GM20000 (cell line): ENCODE results near the gene TUBA4B.

Source experiments
- DNase-seq: peaks from one replicate; pipeline ENCODE4 v3.0.0; 2012; ENCODE audit warnings: low spot score
- TF ChIP-seq, protein P1 (sequence below): IDR thresholded peaks from 2 replicates; pipeline ENCODE4 v1.5.1; 2012; ENCODE audit warnings: mild to moderate bottlenecking, control low read depth; ENCODE audit errors: extremely low read depth, missing control alignments

The TUBA4B gene

DNA sequence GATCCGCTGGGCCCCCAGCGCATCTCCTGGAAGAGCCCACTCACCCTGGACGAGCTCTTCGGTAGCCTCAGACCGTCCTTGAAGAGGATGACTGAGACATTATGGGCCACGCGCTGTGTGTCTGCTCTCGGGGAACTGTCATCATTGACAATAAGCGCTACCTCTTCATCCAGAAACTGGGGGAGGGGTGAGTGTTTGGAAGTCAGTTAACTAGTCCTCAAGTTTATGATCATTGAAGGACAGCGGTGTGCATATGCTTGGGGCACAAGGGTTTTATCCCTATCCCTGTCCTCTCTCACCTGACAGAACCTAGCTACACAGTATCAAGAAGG lies 7.2 kb upstream of the TUBA4B start:
- no peak for DNase-seq
- TF ChIP-seq, protein P1, sequence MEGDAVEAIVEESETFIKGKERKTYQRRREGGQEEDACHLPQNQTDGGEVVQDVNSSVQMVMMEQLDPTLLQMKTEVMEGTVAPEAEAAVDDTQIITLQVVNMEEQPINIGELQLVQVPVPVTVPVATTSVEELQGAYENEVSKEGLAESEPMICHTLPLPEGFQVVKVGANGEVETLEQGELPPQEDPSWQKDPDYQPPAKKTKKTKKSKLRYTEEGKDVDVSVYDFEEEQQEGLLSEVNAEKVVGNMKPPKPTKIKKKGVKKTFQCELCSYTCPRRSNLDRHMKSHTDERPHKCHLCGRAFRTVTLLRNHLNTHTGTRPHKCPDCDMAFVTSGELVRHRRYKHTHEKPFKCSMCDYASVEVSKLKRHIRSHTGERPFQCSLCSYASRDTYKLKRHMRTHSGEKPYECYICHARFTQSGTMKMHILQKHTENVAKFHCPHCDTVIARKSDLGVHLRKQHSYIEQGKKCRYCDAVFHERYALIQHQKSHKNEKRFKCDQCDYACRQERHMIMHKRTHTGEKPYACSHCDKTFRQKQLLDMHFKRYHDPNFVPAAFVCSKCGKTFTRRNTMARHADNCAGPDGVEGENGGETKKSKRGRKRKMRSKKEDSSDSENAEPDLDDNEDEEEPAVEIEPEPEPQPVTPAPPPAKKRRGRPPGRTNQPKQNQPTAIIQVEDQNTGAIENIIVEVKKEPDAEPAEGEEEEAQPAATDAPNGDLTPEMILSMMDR: no peak

DNA sequence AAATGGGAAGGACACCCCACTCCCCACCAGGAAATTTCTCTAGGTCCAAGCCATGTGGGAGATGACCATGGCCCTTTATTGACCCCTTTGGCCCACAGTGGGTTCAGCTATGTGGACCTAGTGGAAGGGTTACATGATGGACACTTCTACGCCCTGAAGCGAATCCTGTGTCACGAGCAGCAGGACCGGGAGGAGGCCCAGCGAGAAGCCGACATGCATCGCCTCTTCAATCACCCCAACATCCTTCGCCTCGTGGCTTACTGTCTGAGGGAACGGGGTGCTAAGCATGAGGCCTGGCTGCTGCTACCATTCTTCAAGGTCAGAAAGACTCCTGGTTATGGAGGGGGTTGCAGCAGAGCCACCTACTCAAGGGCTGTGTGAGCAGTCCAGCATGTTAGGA lies 6.5 kb upstream of the TUBA4B start:
- TF ChIP-seq, protein P1: no peak
- no peak for DNase-seq

DNA sequence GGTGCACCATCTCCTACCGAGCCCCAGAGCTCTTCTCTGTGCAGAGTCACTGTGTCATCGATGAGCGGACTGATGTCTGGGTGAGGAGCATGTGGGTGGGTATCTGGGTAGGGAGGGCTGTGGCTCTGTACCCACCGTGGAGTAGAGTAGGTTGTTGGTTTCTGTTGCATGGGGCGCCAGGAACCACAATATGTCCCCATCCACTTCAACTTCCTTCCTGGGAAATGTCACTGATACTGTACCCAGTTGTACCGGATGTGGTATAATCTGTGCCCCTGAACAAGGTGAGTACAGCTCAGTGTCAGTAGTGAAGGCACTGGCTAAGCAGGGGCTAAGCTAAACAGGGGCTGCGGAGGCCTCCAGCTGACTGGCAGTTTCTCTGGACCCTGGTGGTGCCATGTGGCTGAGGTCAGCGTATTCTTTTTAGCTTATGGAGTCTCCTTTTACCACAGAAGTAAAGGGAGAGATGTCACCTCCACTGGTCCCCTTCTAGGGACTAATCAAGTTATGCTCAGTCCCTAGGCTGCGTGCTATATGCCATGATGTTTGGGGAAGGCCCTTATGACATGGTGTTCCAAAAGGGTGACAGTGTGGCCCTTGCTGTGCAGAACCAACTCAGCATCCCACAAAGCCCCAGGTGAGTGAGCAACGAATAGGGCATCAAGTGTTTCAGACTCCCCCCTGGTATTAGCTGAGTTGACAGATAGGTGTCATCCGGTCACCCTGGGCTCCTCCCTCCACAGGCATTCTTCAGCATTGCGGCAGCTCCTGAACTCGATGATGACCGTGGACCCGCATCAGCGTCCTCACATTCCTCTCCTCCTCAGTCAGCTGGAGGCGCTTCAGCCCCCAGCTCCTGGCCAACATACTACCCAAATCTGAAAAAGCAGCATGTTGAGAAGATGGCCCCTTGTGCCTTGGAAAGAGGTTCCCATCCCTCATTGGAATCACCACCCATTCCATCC lies 5.1 kb upstream of the TUBA4B start:
- no peak for DNase-seq
- TF ChIP-seq, protein P1: no peak

DNA sequence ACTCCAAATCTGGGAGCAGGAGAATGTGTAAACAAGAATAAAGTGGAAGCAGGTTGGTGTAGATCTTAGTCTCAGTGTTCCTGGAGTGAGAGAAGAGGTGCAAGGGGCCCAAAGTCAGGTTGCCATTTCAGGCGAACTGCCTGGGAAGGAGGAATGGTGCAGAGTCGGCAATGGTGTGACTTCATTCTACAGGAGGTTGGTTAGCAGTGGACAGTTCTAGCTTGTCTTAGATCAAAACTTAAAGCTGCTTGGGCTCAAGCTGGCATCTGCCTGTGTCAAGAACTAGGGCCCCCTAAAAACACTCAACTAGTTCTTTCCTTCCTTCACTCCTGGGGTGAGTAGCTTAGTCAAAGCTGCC lies 4.2 kb upstream of the TUBA4B start:
- TF ChIP-seq, protein P1: no peak
- DNase-seq: no peak

DNA sequence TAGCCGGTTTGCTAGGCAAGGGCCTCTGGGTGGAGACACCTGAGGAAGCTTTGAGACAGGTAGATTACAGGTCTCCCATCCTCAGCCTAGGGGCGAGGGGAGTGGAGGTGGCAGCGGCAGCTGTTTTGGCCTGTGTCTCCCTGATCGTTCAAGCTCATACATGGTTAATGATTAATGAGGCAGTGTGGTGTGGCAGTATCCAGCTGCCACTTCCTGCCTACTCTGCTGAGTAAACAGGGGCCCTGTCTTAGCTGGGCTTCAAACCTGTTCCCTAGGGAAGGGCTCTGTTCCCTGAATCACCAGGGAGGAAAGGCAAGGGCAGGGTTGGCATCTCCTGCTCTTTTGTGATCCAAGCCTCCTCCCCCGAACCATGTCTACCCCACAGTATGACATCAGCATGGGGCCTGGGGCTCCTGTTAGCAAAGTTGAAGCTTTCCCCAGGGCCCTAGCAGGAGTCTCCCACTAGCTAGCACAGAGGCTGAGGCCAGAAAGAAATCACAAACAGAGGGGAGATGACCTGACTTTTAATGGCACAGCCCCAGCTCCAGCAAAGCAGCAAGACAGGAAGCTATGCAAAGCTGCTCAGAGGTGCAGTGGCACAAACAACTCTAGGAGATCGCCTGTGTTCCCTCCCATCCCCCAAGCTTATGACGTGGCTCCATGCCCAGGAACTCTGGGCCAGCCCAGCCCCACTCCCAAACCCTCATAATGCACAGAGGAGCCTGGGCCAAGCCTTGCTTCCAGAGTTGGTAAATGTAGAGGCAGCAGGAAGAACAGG lies 3.7 kb upstream of the TUBA4B start:
- TF ChIP-seq, protein P1: no peak
- peak; percentile 62 for DNase-seq

DNA sequence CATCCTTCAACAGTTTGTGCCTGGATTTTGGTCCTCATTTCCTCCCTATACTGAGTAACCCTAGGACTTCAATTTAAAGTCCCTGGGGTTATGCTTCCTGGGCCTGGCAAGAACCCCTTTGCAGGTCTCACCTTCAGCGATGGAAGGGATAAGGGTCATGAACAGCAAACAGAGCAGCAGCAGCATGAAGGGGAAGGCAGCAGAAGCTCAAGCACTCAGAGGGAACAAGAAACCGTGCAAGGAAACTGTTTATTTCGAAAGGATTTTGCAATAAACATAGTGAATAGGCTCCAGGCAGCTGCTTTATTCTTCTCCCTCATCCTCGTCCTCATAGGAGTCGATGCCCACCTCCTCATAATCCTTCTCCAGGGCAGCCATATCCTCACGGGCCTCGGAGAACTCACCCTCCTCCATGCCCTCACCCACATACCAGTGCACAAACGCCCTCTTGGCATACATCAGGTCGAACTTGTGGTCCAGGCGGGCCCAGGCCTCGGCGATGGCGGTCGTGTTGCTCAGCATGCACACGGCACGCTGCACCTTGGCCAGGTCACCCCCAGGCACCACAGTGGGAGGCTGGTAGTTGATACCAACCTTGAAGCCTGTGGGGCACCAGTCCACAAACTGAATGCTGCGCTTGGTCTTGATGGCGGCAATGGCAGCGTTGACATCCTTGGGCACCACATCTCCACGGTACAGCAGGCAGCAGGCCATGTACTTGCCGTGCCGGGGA lies 2.8 kb upstream of the TUBA4B start:
- TF ChIP-seq, protein P1: no peak
- no peak for DNase-seq
